NT2/D1 (cell line): ENCODE measurements around the gene RAB40B.

Experiments used
- DNase-seq: peaks from one replicate; pipeline ENCODE4 v3.0.0-alpha.2; 2011; ENCODE audit warnings: low read depth, low spot score
- H3K27me3 ChIP-seq: 2 replicates; pipeline ENCODE4 v1.6.0; 2011; ENCODE audit warnings: mild to moderate bottlenecking; ENCODE audit not compliant: insufficient read length, insufficient read depth
- H3K36me3 ChIP-seq: 2 replicates; pipeline ENCODE4 v1.6.1; 2011; ENCODE audit warnings: mild to moderate bottlenecking, low read length, mixed read lengths; ENCODE audit not compliant: insufficient read depth, insufficient read length
- H3K4me1 ChIP-seq: 2 replicates; pipeline ENCODE4 v1.5.1; 2011; ENCODE audit not compliant: insufficient read depth, insufficient read length
- H3K4me3 ChIP-seq: 2 replicates; pipeline ENCODE4 v1.5.1; 2011; ENCODE audit warnings: low read depth; ENCODE audit not compliant: insufficient read length
- H3K9ac ChIP-seq: 2 replicates; pipeline ENCODE4 v1.6.0; 2011; ENCODE audit warnings: low read depth; ENCODE audit not compliant: insufficient read length
- H3K9me3 ChIP-seq: 2 replicates; pipeline ENCODE4 v1.5.1; 2011; ENCODE audit warnings: mild to moderate bottlenecking, low read length; ENCODE audit not compliant: insufficient read depth
- SUZ12 ChIP-seq: IDR thresholded peaks from 2 replicates; pipeline ENCODE4 v1.6.1; 2011; ENCODE audit not compliant: insufficient read length, insufficient read depth; ENCODE audit errors: extremely low read depth
- YY1 ChIP-seq: IDR thresholded peaks from 2 replicates; pipeline ENCODE4 v1.6.1; 2011; ENCODE audit not compliant: insufficient read length, insufficient read depth
- ZNF274 ChIP-seq: IDR thresholded peaks from 2 replicates; pipeline ENCODE4 v1.6.1; 2011; ENCODE audit warnings: mild to moderate bottlenecking, low read depth, low read length

Gene RAB40B

DNA sequence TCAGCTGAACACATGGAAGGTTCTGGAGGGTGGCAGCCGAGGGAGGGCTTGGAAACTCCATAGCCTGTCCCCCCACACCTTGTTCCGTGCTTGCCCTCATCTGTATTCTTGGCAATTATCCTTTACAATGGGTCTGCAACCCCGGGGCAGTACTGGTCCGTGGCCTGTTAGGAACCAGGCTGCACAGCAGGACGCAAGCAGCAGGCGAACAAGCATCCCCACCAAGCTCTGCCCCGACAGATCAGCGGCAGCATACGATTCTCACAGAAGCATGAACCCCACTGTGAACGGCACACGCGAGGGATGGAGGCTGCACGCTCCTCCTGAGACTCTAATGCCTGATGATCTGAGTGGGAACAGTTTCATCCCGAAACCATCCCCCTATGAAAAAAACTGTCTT is 56.5 kb downstream of the RAB40B start:
- H3K4me3 ChIP-seq = no peak overlapping the region
- DNase-seq = no peak
- H3K27me3 ChIP-seq = no peaks in the 10 kb centered on the region
- TF ChIP-seq SUZ12 = no peak
- TF ChIP-seq YY1 = no peak
- no peak for TF ChIP-seq ZNF274
- H3K9ac ChIP-seq = no peak overlapping the region
- peaks cover 3% of the 10 kb centered on the region for H3K4me1 ChIP-seq
- H3K9me3 ChIP-seq = peaks cover 13% of the 10 kb centered on the region
- H3K36me3 ChIP-seq = peaks cover 77% of the 10 kb centered on the region

GRCh38 chr17:82640036-82640435 is 58.5 kb downstream of the RAB40B start:
- peaks cover 88% of the 10 kb centered on the region for H3K36me3 ChIP-seq
- peaks cover 3% of the 10 kb centered on the region for H3K4me1 ChIP-seq
- H3K27me3 ChIP-seq = no peaks in the 10 kb centered on the region
- TF ChIP-seq SUZ12 (no peak), ZNF274 (no peak), YY1 (no peak)
- no peak overlapping the region for H3K9ac ChIP-seq
- H3K4me3 ChIP-seq = no peak overlapping the region
- DNase-seq = no peak
- H3K9me3 ChIP-seq = peaks cover 19% of the 10 kb centered on the region

DNA sequence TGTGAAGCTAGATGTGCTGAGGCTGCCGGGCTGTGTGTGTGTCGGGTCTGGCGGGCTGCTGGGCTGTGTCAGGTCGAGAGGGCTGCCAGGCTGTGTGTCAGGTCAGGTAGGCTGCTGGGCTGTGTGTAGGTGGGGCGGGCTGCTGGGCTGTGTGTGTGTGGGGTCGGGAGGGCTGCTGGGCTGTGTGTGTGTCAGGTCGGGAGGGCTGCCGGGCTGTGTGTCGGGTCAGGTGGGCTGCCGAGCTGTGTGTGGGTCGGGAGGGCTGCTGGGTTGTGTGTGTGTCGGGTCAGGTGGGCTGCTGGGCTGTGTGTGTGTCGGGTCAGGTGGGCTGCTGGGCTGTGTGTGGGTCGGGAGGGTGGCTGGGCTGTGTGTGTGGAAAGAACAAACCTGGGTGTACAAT is 58.9 kb downstream of the RAB40B start:
- H3K4me1 ChIP-seq = peaks cover 3% of the 10 kb centered on the region
- H3K9me3 ChIP-seq = peaks cover 19% of the 10 kb centered on the region
- DNase-seq = no peak
- peaks cover 91% of the 10 kb centered on the region for H3K36me3 ChIP-seq
- TF ChIP-seq ZNF274 (no peak), YY1 (no peak), SUZ12 (no peak)
- H3K27me3 ChIP-seq = no peaks in the 10 kb centered on the region
- no peak overlapping the region for H3K4me3 ChIP-seq
- no peak overlapping the region for H3K9ac ChIP-seq

GRCh38 chr17:82638183-82638773 is 60.2 kb downstream of the RAB40B start:
- no peak for DNase-seq
- H3K9ac ChIP-seq = no peak overlapping the region
- H3K9me3 ChIP-seq = peaks cover 19% of the 10 kb centered on the region
- H3K36me3 ChIP-seq = peaks cover 89% of the 10 kb centered on the region
- H3K4me3 ChIP-seq = no peak overlapping the region
- TF ChIP-seq ZNF274 = no peak
- no peak for TF ChIP-seq SUZ12
- TF ChIP-seq YY1 = no peak
- H3K4me1 ChIP-seq = peaks cover 3% of the 10 kb centered on the region
- no peaks in the 10 kb centered on the region for H3K27me3 ChIP-seq

DNA sequence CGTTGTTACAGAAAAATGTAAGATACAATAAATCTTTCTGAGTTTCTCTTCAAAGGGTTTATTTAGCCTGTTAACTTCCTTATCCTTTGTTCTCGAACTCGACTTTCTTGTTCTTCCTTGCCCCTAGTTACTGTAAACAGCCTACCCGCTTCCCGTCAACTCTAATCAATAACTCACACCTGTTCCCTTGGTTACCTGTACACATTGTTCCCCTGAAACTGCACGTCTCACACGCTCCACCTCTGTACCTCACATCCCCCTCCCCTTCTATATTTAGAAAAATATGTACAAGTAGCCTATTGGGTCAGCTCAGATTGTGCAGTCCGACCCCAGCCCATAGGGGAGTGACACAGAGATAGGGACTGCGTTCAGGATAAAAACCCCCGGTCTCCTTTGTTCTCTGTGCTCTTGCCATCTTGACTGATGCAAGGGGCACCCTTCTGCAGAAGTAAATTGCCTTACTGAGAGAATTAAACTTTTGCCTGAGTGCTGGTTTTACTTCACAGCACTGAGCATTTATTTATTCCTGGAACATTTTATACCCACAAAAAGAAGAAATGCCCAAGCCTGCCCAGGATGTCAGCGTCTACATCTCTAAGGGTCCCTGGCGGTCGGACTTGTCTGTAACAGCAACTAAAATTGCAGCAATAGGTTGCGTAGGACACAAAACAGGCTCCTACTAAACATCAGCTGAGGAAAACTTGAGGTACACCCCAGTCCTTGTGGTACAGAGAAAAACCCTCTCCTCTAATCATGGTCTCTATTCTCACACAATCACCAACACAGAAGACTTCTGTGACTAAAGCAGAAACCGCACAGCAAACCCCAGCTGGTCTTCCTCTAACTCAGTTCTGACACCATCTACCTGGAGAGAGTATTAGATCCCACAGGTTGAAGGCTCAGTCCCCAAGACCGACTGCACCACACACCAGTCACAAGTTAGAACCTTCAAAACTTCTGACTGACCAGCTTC is 61.6 kb downstream of the RAB40B start:
- H3K4me1 ChIP-seq = peaks cover under 1% of the 10 kb centered on the region
- H3K27me3 ChIP-seq = no peaks in the 10 kb centered on the region
- TF ChIP-seq YY1 (no peak), ZNF274 (no peak), SUZ12 (no peak)
- H3K9ac ChIP-seq = no peak overlapping the region
- H3K36me3 ChIP-seq = peaks cover 88% of the 10 kb centered on the region
- no peak overlapping the region for H3K4me3 ChIP-seq
- H3K9me3 ChIP-seq = peaks cover 19% of the 10 kb centered on the region
- no peak for DNase-seq

DNA sequence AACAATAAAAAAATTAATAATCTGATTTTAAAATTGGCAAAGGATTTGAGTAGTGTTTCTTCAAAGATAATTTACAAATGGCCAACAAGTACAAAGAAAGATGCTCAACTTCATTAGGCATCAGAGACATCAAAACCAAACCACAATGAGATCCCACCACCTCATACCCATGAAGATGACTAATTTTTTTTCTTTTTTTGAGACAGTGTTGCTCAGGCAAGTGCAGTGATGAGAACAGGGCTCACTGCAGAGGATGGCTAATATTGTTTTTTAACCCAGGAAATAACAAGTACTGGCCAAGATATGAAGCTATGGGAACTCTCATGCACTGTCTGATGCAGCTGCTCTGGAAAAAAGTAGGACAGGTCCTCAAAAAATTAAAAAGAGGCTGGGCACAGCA is 65.2 kb downstream of the RAB40B start:
- peaks cover 17% of the 10 kb centered on the region for H3K9me3 ChIP-seq
- DNase-seq = no peak
- peaks cover 88% of the 10 kb centered on the region for H3K36me3 ChIP-seq

GRCh38 chr17:82632451-82632850 is 66.0 kb downstream of the RAB40B start:
- no peak overlapping the region for H3K9ac ChIP-seq
- TF ChIP-seq SUZ12 (no peak), YY1 (no peak), ZNF274 (no peak)
- no peaks in the 10 kb centered on the region for H3K27me3 ChIP-seq
- H3K9me3 ChIP-seq = peaks cover 10% of the 10 kb centered on the region
- DNase-seq = no peak
- H3K4me1 ChIP-seq = no peaks in the 10 kb centered on the region
- no peak overlapping the region for H3K4me3 ChIP-seq
- peaks cover 91% of the 10 kb centered on the region for H3K36me3 ChIP-seq

More for the DNA sequence above, 65.2 kb downstream of the RAB40B start:
- Histone ChIP-seq H3K4me1 (no peaks in the 10 kb centered on the region), H3K9ac (no peak overlapping the region), H3K27me3 (no peaks in the 10 kb centered on the region), H3K4me3 (no peak overlapping the region)
- no peak for TF ChIP-seq ZNF274
